Activated CD4-positive, alpha-beta T cell treated with anti-CD3 and anti-CD28 coated beads for 4 hours (primary cell): ENCODE results near the gene MAPK8.

ENCODE experiments used
- DNase-seq, 2 donors: peaks; one replicate each; pipeline ENCODE4 v3.0.0-alpha.2; 2020

Gene MAPK8

GRCh38 chr10:48480397-48481374 is 174.2 kb downstream of the MAPK8 start:
- no peak for DNase-seq

- DNase-seq: no peak
Observed at GRCh38 chr10:48481385-48481784, 174.9 kb downstream of the MAPK8 start.

GRCh38 chr10:48482207-48482606 is 175.7 kb downstream of the MAPK8 start:
- no peak for DNase-seq

- no peak for DNase-seq
Observed at GRCh38 chr10:48484911-48485310, 178.4 kb downstream of the MAPK8 start.

GRCh38 chr10:48485711-48486110 is 179.2 kb downstream of the MAPK8 start:
- no peak for DNase-seq

DNA sequence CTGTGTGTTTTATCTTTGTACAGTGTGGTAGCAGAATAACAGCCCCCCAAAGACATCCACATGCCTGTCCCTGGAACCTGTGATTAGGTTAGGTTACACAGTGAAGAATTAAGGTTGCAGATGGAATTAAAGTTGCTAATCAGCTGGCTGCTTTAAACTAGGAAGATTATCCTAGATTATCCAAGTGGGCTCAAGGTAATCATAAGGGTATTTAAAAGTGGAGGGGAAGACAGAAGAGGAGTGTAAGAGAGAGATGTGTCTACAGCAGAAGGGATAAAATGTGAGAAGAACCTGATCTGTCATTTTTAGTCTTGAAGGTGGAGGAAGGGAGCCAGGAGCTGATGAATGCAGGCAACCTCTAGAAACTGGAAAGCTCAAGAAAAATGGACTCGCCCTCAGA is 180.8 kb downstream of the MAPK8 start:
- no peak for DNase-seq
